ENCODE data around the gene GRAP. TPM values are rescaled to one million over a fixed set of nuclear protein-coding genes. Genes with fewer than 3 reads are reported as not detected.

GRAP gene
- total RNA-seq, 4 donors from 2014 or later, result 2.1 to 4.1 (median 3.5) TPM

DNA sequence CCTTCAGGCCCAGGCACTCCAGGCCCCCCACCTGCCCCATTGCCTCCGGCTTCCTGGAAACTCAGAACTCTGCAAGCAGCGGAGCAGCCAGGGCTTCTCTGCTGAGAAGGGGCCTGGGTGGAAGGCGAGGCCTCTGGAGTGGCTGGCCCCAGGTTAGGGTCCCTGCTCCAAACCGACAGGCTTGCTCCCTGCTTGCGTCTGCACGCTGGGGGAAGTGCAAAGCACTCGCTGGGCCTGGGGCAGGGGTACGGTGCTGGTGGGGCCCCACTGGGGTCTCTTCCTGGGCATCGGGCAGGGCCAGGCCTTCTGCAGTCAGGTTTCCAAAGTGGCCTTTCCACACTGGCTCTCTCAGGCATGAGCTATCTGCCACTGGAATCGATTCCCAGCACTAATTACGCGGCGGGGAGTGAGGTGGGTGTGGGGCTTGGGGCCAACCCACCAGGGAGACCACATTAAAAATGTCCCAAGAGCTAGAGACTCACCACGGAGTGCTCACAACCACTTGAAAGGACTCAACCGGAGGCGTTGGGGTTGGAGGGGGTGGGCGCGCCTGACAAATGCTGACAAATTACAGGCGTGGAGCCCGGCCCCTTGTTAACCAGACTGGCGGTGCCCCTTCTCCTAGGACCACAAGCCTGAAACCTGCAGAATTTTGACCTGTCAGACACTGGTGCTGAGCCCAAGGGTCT, 60.1 kb downstream of the GRAP start:
- intact Hi-C loops (cut with DNase I), result no loop called here
- no peak for TF ChIP-seq EP300 (IDR thresholded peaks at IDR 0.05)
- TF ChIP-seq, protein P1, sequence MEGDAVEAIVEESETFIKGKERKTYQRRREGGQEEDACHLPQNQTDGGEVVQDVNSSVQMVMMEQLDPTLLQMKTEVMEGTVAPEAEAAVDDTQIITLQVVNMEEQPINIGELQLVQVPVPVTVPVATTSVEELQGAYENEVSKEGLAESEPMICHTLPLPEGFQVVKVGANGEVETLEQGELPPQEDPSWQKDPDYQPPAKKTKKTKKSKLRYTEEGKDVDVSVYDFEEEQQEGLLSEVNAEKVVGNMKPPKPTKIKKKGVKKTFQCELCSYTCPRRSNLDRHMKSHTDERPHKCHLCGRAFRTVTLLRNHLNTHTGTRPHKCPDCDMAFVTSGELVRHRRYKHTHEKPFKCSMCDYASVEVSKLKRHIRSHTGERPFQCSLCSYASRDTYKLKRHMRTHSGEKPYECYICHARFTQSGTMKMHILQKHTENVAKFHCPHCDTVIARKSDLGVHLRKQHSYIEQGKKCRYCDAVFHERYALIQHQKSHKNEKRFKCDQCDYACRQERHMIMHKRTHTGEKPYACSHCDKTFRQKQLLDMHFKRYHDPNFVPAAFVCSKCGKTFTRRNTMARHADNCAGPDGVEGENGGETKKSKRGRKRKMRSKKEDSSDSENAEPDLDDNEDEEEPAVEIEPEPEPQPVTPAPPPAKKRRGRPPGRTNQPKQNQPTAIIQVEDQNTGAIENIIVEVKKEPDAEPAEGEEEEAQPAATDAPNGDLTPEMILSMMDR (IDR thresholded peaks at IDR 0.05), result no peak
- no peak for TF ChIP-seq POLR2A (IDR thresholded peaks at IDR 0.05; ENCODE audit: low read depth)
- TF ChIP-seq POLR2AphosphoS5 (IDR thresholded peaks at IDR 0.05), result no peak
- H3K4me3 ChIP-seq, result no peak overlapping the region
- H3K9me3 ChIP-seq, result no peaks in the 10 kb centered on the region
- peaks cover 0 to 4% (median 0%) of the 10 kb centered on the region in 4 donors for H3K36me3 ChIP-seq
- 91% methylated on average over 12 of the region's 21 CpGs for WGBS
- H3K27me3 ChIP-seq, result no peaks in the 10 kb centered on the region
- H3K27ac ChIP-seq (replicated peaks in 1 of 4), result no peak overlapping the region
- no peaks in the 10 kb centered on the region for H3K4me1 ChIP-seq
- DNase-seq (ENCODE audit: extremely low spot score), result no peak

DNA sequence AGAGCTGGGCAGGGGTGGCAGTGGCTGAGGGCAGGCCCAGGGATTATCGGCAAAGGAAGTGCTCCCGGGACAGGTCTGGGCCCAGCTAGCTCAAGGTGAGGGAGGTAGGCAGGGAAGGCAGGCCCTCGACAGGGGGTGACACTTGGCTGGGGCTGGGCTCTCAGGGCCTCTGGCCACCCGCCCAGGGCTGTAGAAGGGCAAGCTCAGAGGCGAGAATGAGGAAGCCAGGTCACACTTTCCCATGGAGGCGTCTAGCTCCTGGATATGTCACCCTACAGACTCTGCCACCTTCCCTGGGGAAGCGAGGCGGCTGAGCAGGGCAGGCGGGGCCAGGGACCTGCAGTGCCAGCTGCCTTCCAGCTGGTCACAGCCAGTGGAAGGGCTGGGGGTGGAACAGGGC, 61.3 kb downstream of the GRAP start:
- H3K27me3 ChIP-seq, result no peaks in the 10 kb centered on the region
- H3K4me1 ChIP-seq, result no peaks in the 10 kb centered on the region
- H3K27ac ChIP-seq (replicated peaks in 1 of 4), result no peak overlapping the region
- H3K36me3 ChIP-seq, result peaks cover 0 to 4% (median 0%) of the 10 kb centered on the region in 4 donors
- no peak for TF ChIP-seq EP300 (IDR thresholded peaks at IDR 0.05)
- no peak for TF ChIP-seq POLR2A (IDR thresholded peaks at IDR 0.05; ENCODE audit: low read depth)
- TF ChIP-seq POLR2AphosphoS5 (IDR thresholded peaks at IDR 0.05), result no peak
- TF ChIP-seq, protein P1 (IDR thresholded peaks at IDR 0.05), result no peak
- 95% methylated on average over 8 of the region's 9 CpGs for WGBS
- DNase-seq (ENCODE audit: extremely low spot score), result no peak
- no peaks in the 10 kb centered on the region for H3K9me3 ChIP-seq
- H3K4me3 ChIP-seq, result no peak overlapping the region
- intact Hi-C loops (cut with DNase I), result no loop called here

DNA sequence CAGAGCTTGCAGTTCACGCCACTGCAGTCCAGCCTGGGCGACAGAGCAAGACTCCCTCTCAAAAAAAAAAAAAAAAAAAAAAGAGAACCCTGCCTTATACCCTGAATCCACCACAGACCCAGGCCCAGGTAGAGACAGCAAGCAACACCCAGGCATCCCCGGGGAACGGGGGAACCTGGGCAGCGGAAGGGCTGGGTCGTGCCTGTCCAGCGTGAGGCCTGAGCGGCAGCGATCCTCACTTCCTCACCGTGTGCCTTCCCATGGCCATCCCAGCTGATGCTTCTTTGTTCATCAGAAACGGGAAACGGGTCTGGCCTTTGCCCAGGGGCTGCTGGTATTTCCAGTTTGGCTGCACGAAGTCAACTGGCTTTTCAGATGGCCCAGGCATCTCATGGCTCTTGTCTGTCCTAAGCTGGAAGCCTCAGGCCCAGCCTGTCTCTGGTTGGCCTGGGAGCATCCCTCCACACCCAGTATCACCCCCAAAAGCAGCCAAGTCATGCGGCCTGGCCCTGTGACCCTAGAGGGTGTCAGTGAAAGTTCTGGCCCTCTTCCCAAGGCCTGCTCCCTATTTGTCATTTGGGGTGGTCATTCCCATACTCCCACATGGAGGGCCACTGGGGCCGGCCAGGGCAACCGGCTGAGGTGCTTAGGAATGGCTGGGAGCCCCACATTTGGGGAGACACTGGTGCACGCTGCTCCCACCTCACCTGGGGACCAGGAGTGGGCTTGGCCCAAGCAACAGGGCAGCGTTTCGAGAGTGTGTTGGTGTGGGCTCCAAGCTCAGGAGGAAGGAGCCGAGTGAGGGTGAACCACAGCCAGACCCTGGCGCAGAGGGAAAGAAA, 62.3 kb downstream of the GRAP start:
- Histone ChIP-seq H3K27me3 (no peaks in the 10 kb centered on the region), H3K36me3 (peaks cover 0 to 4% (median 0%) of the 10 kb centered on the region in 4 donors), H3K4me3 (no peak overlapping the region), H3K27ac (replicated peaks in 1 of 4) (no peak overlapping the region), H3K9me3 (no peaks in the 10 kb centered on the region), H3K4me1 (no peaks in the 10 kb centered on the region)
- 94% methylated on average over 21 of the region's 21 CpGs for WGBS
- TF ChIP-seq POLR2A (IDR thresholded peaks at IDR 0.05; ENCODE audit: low read depth) (no peak), POLR2AphosphoS5 (IDR thresholded peaks at IDR 0.05) (no peak), EP300 (IDR thresholded peaks at IDR 0.05) (no peak)
- TF ChIP-seq, protein P1 (IDR thresholded peaks at IDR 0.05), result no peak
- DNase-seq (ENCODE audit: extremely low spot score), result no peak
- intact Hi-C loops (cut with DNase I), result no loop called here

DNA sequence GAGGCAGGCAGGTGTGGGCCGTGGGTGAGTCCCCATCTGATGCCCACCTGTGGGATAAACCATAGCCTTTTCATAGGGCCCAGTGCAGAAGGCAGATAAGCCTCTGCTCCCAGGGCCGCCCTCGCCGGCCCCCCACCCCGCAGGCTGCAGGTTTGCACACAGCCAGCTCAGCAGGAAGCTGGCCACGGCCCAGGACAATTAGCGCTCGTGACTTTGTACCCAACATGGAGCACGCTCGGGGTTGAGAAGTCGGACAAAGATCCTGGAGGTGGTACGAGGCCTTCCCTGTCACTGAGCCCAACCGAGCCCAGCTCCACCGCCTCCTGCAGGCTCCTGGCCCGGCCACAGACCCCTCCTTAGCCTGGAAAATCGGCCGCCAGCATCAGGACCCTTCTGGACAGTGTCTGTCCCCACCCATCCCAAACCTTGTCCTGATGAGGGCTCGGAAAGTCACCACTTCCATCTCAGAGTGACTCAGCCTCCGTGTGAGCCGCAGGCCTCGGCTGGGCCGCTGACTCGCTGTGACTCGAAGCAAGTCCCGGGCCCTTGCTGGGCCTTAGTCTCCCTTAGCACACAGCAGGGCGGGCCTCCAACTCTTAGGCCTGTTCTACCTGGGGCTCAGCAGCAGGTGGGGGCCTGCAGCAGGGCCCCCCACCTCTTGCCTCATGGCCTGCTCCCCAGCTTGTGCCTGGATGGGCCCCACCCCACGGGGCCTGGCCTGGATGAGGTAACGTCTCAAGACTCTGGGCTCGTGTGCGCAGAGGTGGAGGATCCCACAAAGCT, 64.9 kb downstream of the GRAP start:
- H3K4me3 ChIP-seq, result no peak overlapping the region
- intact Hi-C loops (cut with DNase I), result no loop called here
- no peak overlapping the region for H3K27ac ChIP-seq (replicated peaks in 1 of 4)
- no peaks in the 10 kb centered on the region for H3K9me3 ChIP-seq
- H3K4me1 ChIP-seq, result no peaks in the 10 kb centered on the region
- H3K27me3 ChIP-seq, result no peaks in the 10 kb centered on the region
- DNase-seq (ENCODE audit: extremely low spot score), result no peak
- 77% methylated on average over 15 of the region's 30 CpGs for WGBS
- TF ChIP-seq POLR2AphosphoS5 (IDR thresholded peaks at IDR 0.05), result no peak
- peaks cover 0 to 28% (median 15%) of the 10 kb centered on the region in 4 donors for H3K36me3 ChIP-seq

DNA sequence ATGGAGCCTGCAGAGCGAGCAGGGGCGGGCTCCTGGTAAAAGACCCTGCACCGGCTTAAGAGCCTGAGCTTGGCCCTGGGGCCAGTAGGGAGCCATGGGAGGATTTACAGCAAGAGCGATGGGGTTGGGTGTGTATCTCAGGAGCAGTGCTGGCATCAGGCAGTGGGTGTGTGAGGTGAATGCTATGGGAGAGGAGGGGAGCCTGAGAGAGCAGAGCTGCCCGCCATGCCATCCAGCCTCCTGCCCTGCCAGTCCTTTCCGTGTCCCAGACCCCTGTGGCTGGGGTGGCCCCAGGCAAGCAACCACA, 65.5 kb downstream of the GRAP start:
- Histone ChIP-seq H3K36me3 (peaks cover 0 to 31% (median 16%) of the 10 kb centered on the region in 4 donors), H3K4me1 (no peaks in the 10 kb centered on the region), H3K4me3 (no peak overlapping the region), H3K9me3 (no peaks in the 10 kb centered on the region), H3K27ac (replicated peaks in 1 of 4) (no peak overlapping the region), H3K27me3 (no peaks in the 10 kb centered on the region)
- intact Hi-C loops (cut with DNase I), result no loop called here
- 95% methylated on average over 6 of the region's 6 CpGs for WGBS
- TF ChIP-seq POLR2AphosphoS5 (IDR thresholded peaks at IDR 0.05) (no peak), POLR2A (IDR thresholded peaks at IDR 0.05; ENCODE audit: low read depth) (no peak), EP300 (IDR thresholded peaks at IDR 0.05) (no peak)
- TF ChIP-seq, protein P1 (IDR thresholded peaks at IDR 0.05), result no peak
- DNase-seq (ENCODE audit: extremely low spot score), result no peak

Data from esophagus muscularis mucosa (tissue), 4 donors.